ENCODE data around the gene CNTNAP5. TPM values are rescaled to one million over a fixed set of nuclear protein-coding genes. Genes with fewer than 3 reads are reported as not detected.

The CNTNAP5 gene
- total RNA-seq, 1 donor from 2014 or later, result not detected

DNA sequence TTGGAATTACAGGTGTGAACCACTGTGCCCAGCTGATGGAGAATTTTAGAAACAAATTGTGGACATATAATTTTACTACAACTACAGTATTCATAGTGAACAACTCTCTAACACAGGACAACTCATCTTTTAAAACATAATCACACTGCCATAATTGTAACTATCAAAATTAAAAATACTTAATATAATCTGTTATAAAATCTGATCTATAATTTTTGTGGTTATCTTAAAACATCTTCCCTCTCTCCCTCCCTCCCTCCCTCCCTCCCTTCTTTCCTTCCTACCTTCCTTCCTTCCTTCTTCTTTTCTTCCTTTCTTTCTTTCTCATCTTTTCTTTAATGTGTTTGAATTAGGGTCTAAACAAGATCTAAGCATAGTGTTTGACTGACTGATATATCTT, 577.7 kb downstream of the CNTNAP5 start:
- TF ChIP-seq, protein P1, sequence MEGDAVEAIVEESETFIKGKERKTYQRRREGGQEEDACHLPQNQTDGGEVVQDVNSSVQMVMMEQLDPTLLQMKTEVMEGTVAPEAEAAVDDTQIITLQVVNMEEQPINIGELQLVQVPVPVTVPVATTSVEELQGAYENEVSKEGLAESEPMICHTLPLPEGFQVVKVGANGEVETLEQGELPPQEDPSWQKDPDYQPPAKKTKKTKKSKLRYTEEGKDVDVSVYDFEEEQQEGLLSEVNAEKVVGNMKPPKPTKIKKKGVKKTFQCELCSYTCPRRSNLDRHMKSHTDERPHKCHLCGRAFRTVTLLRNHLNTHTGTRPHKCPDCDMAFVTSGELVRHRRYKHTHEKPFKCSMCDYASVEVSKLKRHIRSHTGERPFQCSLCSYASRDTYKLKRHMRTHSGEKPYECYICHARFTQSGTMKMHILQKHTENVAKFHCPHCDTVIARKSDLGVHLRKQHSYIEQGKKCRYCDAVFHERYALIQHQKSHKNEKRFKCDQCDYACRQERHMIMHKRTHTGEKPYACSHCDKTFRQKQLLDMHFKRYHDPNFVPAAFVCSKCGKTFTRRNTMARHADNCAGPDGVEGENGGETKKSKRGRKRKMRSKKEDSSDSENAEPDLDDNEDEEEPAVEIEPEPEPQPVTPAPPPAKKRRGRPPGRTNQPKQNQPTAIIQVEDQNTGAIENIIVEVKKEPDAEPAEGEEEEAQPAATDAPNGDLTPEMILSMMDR (conservative IDR thresholded peaks at IDR 0.05; ENCODE audit: low read depth, low read length), result no peak
- no peak overlapping the region for H3K4me3 ChIP-seq (ENCODE audit: low read depth, low read length)
- DNase-seq (ENCODE audit: low read depth), result no peak

DNA sequence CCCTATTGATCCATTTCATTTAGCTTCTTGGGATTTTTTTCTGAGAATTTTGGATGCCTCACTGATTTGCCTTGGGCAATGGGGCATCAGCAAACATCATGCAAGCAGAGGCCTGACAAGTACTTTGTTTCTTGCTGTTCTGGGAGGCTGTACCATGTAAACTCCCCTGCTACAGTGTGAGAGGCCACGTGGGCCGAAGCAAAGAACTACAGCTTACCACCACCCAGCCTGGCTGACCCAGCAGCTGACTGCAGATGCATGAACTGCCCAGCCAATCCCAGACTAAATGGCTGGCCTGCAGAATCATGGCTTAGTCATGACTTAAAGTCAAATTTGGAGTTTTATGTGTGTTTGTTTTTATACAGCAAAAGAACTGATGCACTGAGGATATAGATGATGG, 579.9 kb downstream of the CNTNAP5 start:
- H3K4me3 ChIP-seq (ENCODE audit: low read depth, low read length), result no peak overlapping the region
- DNase-seq (ENCODE audit: low read depth), result no peak
- TF ChIP-seq, protein P1 (conservative IDR thresholded peaks at IDR 0.05; ENCODE audit: low read depth, low read length), result no peak

DNA sequence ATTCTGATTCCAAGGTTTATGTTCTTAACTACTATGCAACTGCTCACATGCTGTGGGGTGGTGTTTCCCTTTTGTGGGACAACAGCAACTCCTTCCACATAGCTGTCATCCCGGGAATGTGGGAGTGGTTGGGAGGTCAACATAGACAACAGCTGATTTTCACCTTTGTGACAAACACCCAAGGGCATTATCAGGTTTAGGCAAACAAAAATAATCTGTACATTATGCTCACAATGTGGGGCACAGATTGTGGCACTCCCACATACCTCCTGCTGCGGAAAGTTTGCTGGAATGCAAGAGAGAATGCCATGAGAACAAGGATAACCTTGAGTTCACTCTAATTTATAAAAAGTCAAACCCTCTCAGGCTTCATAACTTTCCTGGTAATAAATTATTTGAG, 582.6 kb downstream of the CNTNAP5 start:
- TF ChIP-seq, protein P1 (conservative IDR thresholded peaks at IDR 0.05; ENCODE audit: low read depth, low read length), result no peak
- DNase-seq (ENCODE audit: low read depth), result no peak
- no peak overlapping the region for H3K4me3 ChIP-seq (ENCODE audit: low read depth, low read length)

DNA sequence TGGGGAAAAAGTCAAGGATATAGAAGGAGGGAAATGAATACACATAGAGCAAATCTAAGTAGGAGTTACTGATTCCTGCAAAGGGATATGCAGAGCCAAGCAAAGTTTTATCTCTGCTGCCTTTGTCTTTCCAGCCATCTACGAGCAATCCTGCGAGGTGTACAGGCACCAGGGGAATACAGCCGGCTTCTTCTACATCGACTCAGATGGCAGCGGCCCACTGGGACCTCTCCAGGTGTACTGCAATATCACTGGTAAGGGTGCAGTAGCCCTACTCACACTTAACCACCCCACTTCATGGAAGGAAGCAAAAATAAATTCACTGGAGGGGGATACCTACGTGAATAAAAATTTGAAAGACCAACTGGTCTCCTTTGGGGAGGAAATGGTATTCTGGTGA, 584.6 kb downstream of the CNTNAP5 start:
- TF ChIP-seq, protein P1 (conservative IDR thresholded peaks at IDR 0.05; ENCODE audit: low read depth, low read length), result no peak
- no peak overlapping the region for H3K4me3 ChIP-seq (ENCODE audit: low read depth, low read length)
- no peak for DNase-seq (ENCODE audit: low read depth)

DNA sequence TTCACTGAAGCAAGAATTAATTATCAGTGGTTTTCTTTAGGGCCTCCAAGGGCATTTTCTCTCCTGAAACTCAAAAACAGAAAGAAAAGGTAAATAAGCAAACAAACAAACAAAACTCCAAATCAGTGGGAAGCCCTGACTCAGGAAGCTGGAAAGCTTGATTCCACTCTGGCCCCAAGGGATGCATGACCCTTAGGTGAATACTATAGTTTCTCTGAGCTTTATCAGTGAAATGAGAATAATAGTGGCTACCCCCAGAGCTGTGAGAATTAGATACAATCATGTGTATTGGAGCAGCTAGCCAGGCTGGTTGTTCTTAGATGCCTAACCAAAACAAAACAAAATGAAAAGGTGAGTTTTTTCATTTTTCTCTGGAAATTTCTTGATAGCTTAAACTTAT, 585.1 kb downstream of the CNTNAP5 start:
- DNase-seq (ENCODE audit: low read depth), result no peak
- no peak overlapping the region for H3K4me3 ChIP-seq (ENCODE audit: low read depth, low read length)
- TF ChIP-seq, protein P1 (conservative IDR thresholded peaks at IDR 0.05; ENCODE audit: low read depth, low read length), result no peak

DNA sequence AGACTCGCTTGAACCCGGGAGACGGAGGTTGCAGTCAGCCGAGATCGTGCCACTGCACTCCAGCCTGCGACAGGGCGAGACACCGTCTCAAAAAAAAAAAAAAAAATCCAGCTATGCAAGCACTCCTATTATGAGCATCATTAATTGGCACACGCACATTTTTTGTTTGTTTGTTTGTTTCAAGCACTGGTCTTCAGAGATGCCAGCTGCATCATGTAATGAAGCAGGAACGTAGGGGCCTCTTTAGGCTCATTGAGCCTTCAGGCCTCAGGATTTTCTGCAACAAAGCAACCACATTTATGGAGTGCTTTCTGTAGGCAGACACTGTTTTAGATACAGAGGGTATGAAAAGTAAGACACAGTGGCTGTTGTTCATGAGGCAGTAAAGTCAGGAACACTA, 585.8 kb downstream of the CNTNAP5 start:
- no peak for DNase-seq (ENCODE audit: low read depth)
- H3K4me3 ChIP-seq (ENCODE audit: low read depth, low read length), result no peak overlapping the region
- TF ChIP-seq, protein P1 (conservative IDR thresholded peaks at IDR 0.05; ENCODE audit: low read depth, low read length), result no peak

DNA sequence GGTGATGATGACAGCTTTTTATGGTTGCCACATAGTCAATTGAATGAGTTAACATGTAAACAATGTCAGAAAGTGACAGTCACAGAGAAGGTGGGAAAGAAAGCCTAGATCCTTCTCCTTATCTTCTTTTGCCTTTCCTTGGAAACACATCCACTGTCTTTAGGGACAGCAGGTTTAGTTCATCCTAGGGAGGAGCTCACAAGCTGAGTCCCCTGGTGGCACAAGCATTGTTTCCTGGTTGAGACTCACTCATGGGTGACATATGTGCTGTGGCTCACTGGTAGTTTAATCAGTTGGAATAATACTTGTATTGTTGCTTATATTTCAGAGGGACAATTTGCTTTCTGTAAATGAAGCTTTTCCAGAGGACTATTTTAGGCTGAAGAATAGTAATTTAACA, 598.5 kb downstream of the CNTNAP5 start:
- no peak for DNase-seq (ENCODE audit: low read depth)
- TF ChIP-seq, protein P1 (conservative IDR thresholded peaks at IDR 0.05; ENCODE audit: low read depth, low read length), result no peak
- no peak overlapping the region for H3K4me3 ChIP-seq (ENCODE audit: low read depth, low read length)

Data from epithelial cell of proximal tubule (primary cell).